Activated gamma-delta T cell treated with Interleukin-2 at 50 U/mL for 16 hours (primary cell): Measurements from ENCODE around the gene TPPP3.

Experiments used
- DNase-seq: peaks from one replicate; pipeline ENCODE4 v3.0.0-alpha.2; 2020

Gene TPPP3

DNA sequence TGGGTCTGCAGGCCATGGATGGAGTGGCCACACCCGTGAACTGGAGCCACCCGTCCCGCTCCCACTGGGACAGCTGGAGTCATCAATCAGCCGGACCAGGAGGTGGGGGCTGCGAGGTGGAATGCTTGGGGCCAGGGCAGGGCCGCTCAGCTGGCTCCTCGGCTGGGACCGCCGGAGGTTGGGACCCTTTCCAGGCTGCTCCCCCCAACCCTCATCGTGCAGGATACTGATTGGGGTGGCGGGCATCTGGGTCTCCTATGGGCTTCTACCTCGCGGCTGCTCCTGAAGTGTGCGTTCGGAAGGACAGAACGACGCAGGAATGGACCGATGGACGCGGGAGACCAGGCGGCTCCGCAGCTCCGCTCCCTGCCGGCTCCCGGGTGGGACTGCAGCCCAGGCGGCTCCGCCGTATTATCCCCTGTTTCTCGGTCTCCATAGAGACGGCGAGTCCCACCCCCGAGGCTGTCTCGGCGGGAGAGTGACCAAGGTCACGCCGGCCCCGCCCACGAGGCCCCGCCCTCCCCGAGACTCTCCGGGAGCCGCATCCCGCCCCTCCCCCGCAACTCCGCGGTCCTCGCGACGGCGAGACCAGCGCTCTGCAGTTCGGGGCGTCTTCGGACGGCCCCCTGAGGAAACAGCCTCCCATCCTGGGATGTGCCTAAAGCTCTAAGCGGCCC lies at the start of gene TPPP3:
TSS of gene TPPP3 (minus strand) at position 388 of the 677 bp plus-strand sequence. CDS start 2,387 bp downstream, outside the sequence.
- DNase-seq: no peak

DNA sequence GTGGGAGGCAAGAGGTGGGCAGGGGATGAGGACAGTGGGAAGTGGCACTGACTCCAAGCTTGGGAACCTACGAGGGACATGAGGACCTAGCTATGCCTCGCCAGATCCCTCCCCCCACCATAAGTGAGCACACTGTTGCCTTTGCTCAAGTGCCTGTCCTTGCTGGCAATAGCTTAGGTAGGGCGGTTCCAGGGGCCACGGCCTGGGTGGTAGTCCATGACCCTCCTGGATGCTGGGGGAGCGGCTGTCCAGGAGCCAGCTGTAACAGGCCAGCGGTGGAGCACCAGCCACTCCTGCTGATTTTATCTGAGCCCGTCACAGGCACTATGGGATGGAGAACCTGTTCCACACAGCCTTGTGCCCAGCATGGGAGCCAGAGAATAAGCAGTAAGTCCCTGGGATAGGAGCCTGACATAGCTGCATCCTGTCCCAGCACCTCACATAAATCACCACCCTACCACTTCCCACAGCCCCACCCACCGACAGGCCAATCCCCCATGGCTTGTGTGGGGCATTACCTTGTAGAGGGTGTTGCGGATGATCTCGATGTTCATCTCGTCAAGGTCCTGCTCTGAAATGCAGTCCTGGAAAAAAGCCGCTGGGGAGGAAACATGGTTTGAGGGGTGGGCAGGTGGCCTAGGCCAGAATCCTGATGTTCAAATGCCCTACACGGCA lies 49.4 kb upstream of the TPPP3 start:
- DNase-seq: no peak

- DNase-seq: no peak
Measured at GRCh38 chr16:67441907-67442306, 48.6 kb upstream of the TPPP3 start.

DNA sequence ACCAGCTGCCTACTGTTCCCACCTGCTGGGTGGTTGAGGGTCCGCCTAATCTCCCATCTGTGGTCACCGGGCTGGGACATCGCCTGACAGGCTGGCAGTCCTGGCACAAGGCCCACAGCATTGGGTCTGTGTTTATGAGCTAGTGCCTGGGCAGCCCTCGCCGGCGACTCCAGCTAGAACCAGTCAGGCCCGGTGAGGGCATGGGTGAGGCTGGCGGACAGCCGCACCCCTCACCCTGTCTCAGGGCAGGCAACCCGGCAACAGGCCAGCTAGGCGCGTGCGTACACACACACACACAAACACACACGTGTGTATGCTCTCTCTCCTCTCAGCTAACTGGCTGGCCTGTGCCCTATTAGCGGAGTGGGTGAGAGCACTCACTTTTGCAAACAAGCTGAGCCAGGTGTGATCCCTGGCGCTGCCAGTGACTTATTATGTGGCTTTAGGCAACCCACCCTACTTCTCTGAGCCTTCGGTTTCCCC lies 48.0 kb upstream of the TPPP3 start:
- no peak for DNase-seq

- DNase-seq: no peak
Measured at GRCh38 chr16:67438824-67439393, 45.6 kb upstream of the TPPP3 start.

DNA sequence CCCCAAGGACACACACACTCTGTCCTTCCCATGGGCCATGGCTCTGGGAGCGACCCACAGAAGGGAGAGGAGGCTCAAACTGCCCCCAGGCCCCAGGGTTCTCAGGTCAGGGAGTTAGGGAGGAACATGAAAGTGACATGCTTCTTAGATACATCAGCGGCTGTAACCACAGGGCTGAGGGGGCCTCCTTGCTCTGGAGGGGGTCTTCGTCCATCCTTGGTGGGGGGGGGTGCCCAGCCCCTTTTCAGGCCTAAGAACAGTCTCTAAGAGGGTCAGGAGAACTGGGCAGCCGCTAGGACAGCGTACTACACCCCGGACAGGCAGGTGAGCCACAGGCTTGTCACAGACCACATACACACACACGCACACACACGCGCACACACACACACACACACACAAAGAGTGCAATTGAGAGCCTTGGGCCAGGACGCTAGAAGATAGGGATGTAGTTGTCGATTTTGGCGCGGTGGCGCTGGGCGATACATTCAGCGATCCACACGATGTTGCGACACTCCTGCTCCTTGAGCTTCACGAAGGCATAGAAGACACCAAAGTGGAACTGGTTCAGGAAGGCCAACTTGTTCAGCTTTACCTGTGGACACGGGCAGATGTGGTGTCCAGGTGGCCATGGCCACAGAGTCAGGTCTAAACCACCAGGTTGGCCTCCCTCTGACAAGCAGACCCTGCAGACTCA lies 44.9 kb upstream of the TPPP3 start:
- DNase-seq: no peak

GRCh38 chr16:67437513-67437912 lies 44.2 kb upstream of the TPPP3 start:
- no peak for DNase-seq

GRCh38 chr16:67436640-67437193 lies 43.4 kb upstream of the TPPP3 start:
- DNase-seq: no peak

- DNase-seq: no peak
Measured at GRCh38 chr16:67435758-67436164, 42.5 kb upstream of the TPPP3 start.

DNA sequence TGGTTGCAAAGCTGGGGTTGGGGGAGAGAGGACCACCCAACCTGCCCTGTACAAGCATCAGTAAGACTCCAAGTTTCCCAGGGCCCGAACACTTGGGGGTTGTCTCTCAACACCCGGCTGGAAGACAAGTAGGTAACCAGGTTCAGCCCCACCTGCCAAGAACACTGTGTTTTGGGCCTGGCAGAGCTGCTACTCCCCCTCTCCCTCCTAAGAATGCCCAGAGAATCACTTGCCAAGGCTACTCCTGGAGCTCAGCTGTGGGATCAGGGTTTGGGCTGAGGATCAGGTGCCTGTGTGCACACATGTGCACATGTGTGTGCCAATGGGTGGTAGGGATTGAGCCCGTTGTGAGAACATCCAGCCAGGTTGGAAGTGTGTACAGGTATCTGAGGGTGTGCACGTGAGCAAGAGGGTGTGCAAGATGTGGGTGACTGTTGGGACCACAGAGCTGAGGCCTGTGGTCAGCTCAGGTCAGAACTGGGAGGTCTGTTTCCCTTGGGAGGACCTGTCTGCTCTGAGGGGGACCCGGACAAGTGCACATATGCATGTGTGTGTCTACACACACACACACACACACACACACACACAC lies 39.9 kb upstream of the TPPP3 start:
- DNase-seq: no peak

- no peak for DNase-seq
Measured at GRCh38 chr16:67432506-67432890, 39.2 kb upstream of the TPPP3 start.

DNA sequence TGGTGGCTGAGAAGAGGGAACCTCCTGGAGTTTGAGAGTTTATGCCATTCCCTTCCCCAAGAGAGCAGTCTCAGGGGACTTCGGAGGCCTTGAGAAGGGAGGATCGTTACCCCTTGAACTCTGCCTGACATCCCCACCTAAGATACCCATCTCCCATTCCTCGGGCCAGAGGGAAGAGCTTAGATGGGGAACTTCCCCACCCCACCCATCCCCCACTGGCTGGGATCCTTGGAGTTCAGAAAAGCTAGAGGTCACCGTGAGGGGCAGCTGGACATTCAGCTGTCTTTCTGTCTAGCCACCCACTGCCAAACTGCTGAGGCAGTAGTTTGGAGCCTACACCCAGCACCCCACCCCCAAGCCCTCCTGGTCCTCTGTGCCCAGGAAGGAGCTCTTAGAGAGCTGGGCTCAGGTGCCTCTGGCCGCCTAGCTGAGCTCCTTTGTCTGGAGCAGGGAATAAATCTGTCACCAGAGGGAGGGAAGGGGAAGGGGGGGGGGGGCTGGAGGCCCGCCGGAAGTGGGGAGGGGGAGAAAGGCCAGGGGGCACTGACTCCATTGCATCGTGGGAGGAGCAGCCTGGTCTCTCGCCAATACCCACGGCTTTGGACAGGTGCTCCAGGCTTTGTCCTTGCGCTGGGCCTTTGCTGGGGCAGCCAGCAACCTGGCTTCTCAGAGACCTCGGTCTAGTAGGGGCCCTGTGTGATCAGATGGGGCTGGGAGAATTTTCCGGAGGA lies 38.6 kb upstream of the TPPP3 start:
- DNase-seq: no peak

GRCh38 chr16:67430977-67431774 lies 37.9 kb upstream of the TPPP3 start, which contains the start of gene HSD11B2:
Gene HSD11B2 (plus strand): TSS chr16:67431121. CDS start chr16:67431249, 128 bp downstream.
- DNase-seq: no peak

GRCh38 chr16:67430504-67430976 lies 37.2 kb upstream of the TPPP3 start:
- no peak for DNase-seq

DNA sequence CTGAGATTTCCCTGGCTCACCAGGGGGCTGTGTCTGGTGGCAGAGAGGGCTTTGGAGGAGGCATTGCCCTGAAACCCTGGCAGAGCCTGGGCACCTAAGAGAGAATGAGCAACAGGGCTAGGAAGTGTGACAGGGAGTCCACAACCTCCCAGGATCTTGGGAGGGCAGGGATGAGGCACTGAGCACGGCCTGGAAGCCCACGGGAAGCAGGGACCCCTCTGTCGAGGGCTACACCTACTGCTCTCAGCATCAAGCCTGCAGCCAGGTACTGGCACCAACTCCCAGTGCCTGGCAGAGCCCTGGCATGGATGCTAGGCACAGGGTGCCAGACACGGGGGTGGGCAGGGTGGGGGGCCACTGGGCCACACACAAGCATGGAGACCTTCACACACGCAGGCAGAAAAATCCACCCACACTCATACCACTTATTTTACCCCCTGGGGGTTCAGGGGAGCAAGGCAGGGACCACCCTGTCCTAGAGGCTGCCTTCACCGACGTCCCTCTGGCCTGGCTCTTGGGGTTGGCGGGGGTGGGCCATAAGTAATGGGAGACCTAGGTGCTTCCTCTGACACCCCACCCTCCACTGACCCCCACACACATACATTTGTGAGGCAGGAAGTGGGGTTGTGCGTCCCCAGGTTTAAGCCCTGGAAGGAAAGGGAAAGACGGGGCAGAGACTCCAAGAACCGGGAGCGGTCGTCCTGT lies 36.7 kb upstream of the TPPP3 start:
- no peak for DNase-seq

- no peak for DNase-seq
Measured at GRCh38 chr16:67429053-67429798, 35.9 kb upstream of the TPPP3 start.

DNA sequence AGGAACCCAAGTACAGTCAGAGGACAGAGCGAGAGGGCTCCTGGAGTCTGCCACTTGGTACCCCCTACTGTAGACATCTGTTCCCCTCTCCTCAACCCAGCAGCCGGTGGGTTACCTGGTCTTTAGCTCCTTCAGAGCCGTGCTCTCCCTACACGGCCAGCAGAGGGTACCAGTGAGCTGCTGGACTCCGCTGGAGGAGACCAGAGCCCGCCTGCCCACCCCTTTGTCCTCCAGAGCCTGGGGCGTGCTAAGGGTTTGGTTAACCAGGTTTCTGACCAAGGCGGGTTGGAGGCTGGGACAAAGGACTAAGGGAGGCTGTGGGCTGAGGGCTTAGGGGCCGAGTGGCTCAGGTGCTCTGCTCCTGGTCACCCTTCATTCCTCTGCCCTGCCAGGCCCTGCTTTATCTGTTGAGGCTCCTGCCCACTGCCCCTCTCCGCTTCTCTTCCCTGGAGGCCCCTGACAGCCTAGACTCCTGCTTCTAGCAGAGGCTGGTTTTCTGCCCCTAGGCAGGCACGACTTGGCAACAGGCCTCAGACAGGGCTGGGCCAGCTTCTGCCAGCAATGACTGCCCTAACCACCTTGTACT lies 34.9 kb upstream of the TPPP3 start:
- DNase-seq: peak; percentile 43

DNA sequence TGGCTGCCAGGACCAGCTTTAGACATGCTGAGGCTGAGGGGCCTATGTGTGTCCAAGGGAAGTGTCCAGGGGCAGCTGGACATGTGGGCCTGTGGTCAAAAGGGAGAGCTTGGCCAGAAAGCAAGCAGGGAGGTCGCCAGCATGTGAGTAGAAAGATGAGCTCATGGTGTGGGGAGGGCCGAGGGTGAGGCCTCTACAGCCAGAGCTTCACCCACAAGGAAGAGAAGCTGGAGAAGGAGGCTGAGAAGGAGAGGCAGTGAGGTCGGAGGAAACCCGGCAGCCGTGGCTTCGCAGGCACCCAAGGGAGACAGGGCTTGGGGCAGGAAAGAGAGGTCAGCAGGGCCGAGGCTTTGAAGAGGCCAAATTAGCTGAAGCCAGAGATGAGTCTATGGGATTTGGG lies 33.7 kb upstream of the TPPP3 start:
- no peak for DNase-seq

DNA sequence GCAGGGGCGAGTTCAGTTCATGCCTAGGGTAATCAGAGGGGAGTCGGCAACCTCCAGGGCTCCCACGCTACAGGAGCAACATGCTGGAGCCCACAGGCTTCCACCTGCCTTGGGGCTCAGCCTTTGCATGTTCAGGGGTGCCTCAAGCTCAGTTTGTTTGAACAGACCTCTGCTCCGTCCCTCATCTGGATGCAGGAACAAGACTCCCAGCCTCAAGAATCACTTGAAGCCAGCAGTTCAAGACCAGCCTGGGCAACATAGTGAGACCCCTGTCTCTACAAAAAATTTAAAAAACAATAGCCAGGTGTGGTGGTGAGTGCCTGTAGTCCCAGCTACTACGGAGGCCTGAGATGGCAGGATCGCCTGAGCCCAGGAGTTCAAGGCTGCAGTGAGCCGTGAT lies 32.7 kb upstream of the TPPP3 start:
- no peak for DNase-seq
